Small intestine (tissue), 7 donors: ENCODE data around the gene COL27A1. TPM values are rescaled to one million over a fixed set of nuclear protein-coding genes. Genes with fewer than 3 reads are reported as not detected.

Experiments used
- DNase-seq, 2 donors: peaks; one replicate each; pipeline versions ENCODE4 v3.0.0 to v3.0.0-alpha.2; 2013
- FAIRE-seq: peaks from 2 replicates; lab custom pipeline; 2012; peaks lifted over from hg19 to GRCh38; lab: Jason Lieb, UNC
- H3K27ac ChIP-seq, 3 donors: one replicate each; pipeline ENCODE4 v1.5.1; 2013; ENCODE audit warnings: low read length in 2 of 3, mild to moderate bottlenecking in 2 of 3, control low read depth in 1 of 3, inconsistent platforms in 1 of 3, low read depth in 1 of 3, moderate library complexity in 1 of 3
- H3K27me3 ChIP-seq, 3 donors: one replicate each; pipeline ENCODE4 v1.6.1; 2013; ENCODE audit warnings: low read length in 3 of 3, inconsistent platforms in 1 of 3; ENCODE audit not compliant: control insufficient read depth in 3 of 3, insufficient read depth in 3 of 3
- H3K36me3 ChIP-seq, 3 donors: one replicate each; pipeline ENCODE4 v1.6.1; 2013; ENCODE audit warnings: low read length in 3 of 3, inconsistent platforms in 1 of 3, low read depth in 1 of 3, mild to moderate bottlenecking in 1 of 3, moderate library complexity in 1 of 3; ENCODE audit not compliant: control insufficient read depth in 3 of 3, insufficient read depth in 2 of 3
- H3K4me1 ChIP-seq, 3 donors: one replicate each; pipeline ENCODE4 v1.6.1; 2013; ENCODE audit warnings: low read length in 2 of 3, inconsistent platforms in 1 of 3, low read depth in 1 of 3, mild to moderate bottlenecking in 1 of 3, moderate library complexity in 1 of 3; ENCODE audit not compliant: control insufficient read depth in 3 of 3, insufficient read depth in 2 of 3
- H3K4me3 ChIP-seq, 3 donors: one replicate each; pipeline ENCODE4 v1.5.1; 2013; ENCODE audit warnings: low read length in 3 of 3, control low read depth in 1 of 3, inconsistent platforms in 1 of 3, low read depth in 1 of 3, mild to moderate bottlenecking in 1 of 3, moderate library complexity in 1 of 3
- H3K9me3 ChIP-seq, 2 donors: one replicate each; pipeline ENCODE4 v1.6.1; 2013; ENCODE audit warnings: low read depth in 1 of 2, low read length in 1 of 2; ENCODE audit not compliant: control insufficient read depth in 2 of 2, insufficient read depth in 1 of 2
- WGBS, 3 donors: extraction: QIAGEN DNeasy Blood & Tissue Kit; methylation state at CpG; one replicate each; pipeline ENCODE4 v1.1.7; 2013; 5-methylcytosine and 5-hydroxymethylcytosine counted together
- polyA plus RNA-seq, 4 donors: library from polyadenylated mRNA; stranded (reverse) in 3 of 4; unstranded in 1 of 4; fragments of 200-250 nt in 3 of 4; fragments of 120-200 nt in 1 of 4; gene quantifications; one replicate each; pipeline versions ENCODE4 v1.2.1 to v1.2.3, GENCODE V29; 2013
- donor health status: healthy with polysubstance abuse.
- donor health status: control.
- donor health status: control.
- donor health status: Bipolar disorder and iron deficiency.
- donor health status: healthy.

COL27A1 gene
- polyA plus RNA-seq, 4 donors: 0.45 to 123 (median 1.8) TPM

- Histone ChIP-seq H3K27ac (no peak overlapping the region), H3K4me3 (no peak overlapping the region), H3K36me3 (no peaks in the 10 kb centered on the region), H3K27me3 (no peaks in the 10 kb centered on the region), H3K9me3 (peaks cover 0 to 2% of the 10 kb centered on the region in 2 donors), H3K4me1 (peaks cover 0 to 6% (median 0%) of the 10 kb centered on the region in 3 donors)
- no peak for DNase-seq
- WGBS, 3 donors: 82 to 89% (median 85%) methylated on average over 6 of the region's 6 CpGs
- FAIRE-seq: no peak
Measured at GRCh38 chr9:114146735-114147134, 8.6 kb upstream of the COL27A1 start.

GRCh38 chr9:114149181-114149580 lies 6.2 kb upstream of the COL27A1 start:
- peaks cover 0 to 4% (median 0%) of the 10 kb centered on the region in 3 donors for H3K4me1 ChIP-seq
- no peak for DNase-seq
- no peaks in the 10 kb centered on the region for H3K9me3 ChIP-seq
- H3K27ac ChIP-seq: no peak overlapping the region
- FAIRE-seq: no peak
- 91 to 97% (median 94%) methylated on average over 5 of the region's 5 CpGs for WGBS, 3 donors
- H3K36me3 ChIP-seq: no peaks in the 10 kb centered on the region
- H3K4me3 ChIP-seq: no peak overlapping the region
- peaks cover 0 to 12% (median 4%) of the 10 kb centered on the region in 3 donors for H3K27me3 ChIP-seq

- Histone ChIP-seq H3K4me1 (peaks cover 0 to 10% (median 0%) of the 10 kb centered on the region in 3 donors), H3K36me3 (no peaks in the 10 kb centered on the region), H3K9me3 (no peaks in the 10 kb centered on the region), H3K4me3 (no peak overlapping the region), H3K27ac (no peak overlapping the region), H3K27me3 (peaks cover 0 to 19% (median 11%) of the 10 kb centered on the region in 3 donors)
- DNase-seq: no peak
- WGBS, 3 donors: 82 to 88% (median 88%) methylated on average over 4 of the region's 4 CpGs
- no peak for FAIRE-seq
Measured at GRCh38 chr9:114149765-114150340, 5.5 kb upstream of the COL27A1 start.

- H3K9me3 ChIP-seq: no peaks in the 10 kb centered on the region
- no peak overlapping the region for H3K4me3 ChIP-seq
- H3K36me3 ChIP-seq: no peaks in the 10 kb centered on the region
- FAIRE-seq (no peak), DNase-seq (no peak)
- peaks cover 0 to 14% (median 0%) of the 10 kb centered on the region in 3 donors for H3K4me1 ChIP-seq
- 81 to 90% (median 84%) methylated on average over 8 of the region's 8 CpGs for WGBS, 3 donors
- H3K27ac ChIP-seq: no peak overlapping the region
- peaks cover 0 to 20% (median 11%) of the 10 kb centered on the region in 3 donors for H3K27me3 ChIP-seq
Measured at GRCh38 chr9:114150608-114151007, 4.7 kb upstream of the COL27A1 start.

- Histone ChIP-seq H3K9me3 (no peaks in the 10 kb centered on the region), H3K36me3 (no peaks in the 10 kb centered on the region), H3K27me3 (peaks cover 4 to 20% (median 11%) of the 10 kb centered on the region in 3 donors), H3K4me1 (peaks cover 0 to 14% (median 2%) of the 10 kb centered on the region in 3 donors), H3K27ac (no peak overlapping the region), H3K4me3 (no peak overlapping the region)
- FAIRE-seq: no peak
- WGBS, 3 donors: 59 to 75% (median 71%) methylated on average over 5 of the region's 5 CpGs
- no peak for DNase-seq
Measured at GRCh38 chr9:114151426-114151956, 3.8 kb upstream of the COL27A1 start.

DNA sequence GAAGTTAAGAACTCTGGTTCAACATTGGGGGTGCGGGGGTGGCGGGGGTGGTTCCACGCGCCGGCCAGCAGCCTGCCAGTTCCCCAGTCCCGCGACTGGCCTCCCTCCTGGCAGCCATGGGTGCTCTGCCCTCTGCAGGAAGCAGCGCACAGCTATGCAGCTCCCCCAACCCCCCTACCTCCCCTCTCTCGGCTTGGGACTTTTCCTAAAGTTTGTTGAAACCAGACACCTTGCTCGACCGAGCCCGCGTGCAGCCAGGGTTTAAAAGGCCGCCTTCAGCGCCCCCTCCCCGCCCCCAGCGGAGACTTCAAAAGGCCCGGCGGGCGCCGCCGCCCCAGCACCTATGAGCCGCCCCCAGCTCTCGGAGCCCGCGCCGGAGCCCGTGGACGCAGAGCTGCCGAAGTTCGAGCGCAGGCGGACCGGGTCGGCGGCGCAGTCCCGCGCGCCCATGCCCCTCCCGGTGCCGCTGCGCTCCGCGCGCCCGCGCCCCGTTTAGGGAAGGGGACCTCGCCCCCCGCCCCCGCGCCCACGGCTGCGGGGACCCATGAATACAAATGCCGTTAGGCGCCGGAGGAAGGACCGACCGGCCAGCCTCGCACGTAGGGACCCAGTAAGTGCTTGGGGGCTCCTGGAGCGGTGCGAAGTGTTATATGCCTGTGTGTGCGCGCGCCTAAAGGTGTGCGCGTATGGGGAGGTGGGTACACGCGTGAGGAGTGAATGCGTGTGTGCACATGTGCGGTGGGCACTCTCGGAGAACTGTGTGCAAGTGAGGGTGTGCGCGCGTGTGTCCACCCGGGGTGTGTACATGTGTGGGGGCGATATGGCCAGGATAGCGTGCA lies 1.4 kb upstream of the COL27A1 start:
- FAIRE-seq (no peak), DNase-seq (peak in 1 of 2 donors; percentile 71)
- Histone ChIP-seq H3K9me3 (no peaks in the 10 kb centered on the region), H3K4me3 (peak overlapping the region in 1 of 3 donors; percentile 57), H3K36me3 (peaks cover 0 to 18% (median 0%) of the 10 kb centered on the region in 3 donors), H3K27me3 (peaks cover 4 to 20% (median 11%) of the 10 kb centered on the region in 3 donors), H3K4me1 (peaks cover 0 to 36% (median 2%) of the 10 kb centered on the region in 3 donors), H3K27ac (no peak overlapping the region)
- WGBS, 3 donors: 2% methylated on average over 57 to 80 of the region's 80 CpGs

GRCh38 chr9:114154600-114155102 lies 686 bp upstream of the COL27A1 start:
- Histone ChIP-seq H3K36me3 (peaks cover 0 to 18% (median 0%) of the 10 kb centered on the region in 3 donors), H3K27ac (no peak overlapping the region), H3K27me3 (peaks cover 4 to 20% (median 11%) of the 10 kb centered on the region in 3 donors), H3K9me3 (no peaks in the 10 kb centered on the region), H3K4me3 (peak overlapping the region in 1 of 3 donors; percentile 57), H3K4me1 (peaks cover 0 to 42% (median 4%) of the 10 kb centered on the region in 3 donors)
- 3 to 5% (median 4%) methylated on average over 23 of the region's 23 CpGs for whole genome bisulfite sequencing, 3 donors
- no peak for FAIRE-seq
- DNase-seq: no peak
